Stomach (tissue), 4 donors: ENCODE measurements around the gene MZT2A.

ENCODE experiments used
- CTCF ChIP-seq, 7 experiments: fragments of 450-650 bp in 4 of 7; fragments of 200-600 bp in 3 of 7; sonication (generic) in 3 of 7; IDR thresholded peaks; one replicate each; pipeline ENCODE4 v1.5.1; 2016 to 2019; ENCODE audit warnings: antibody characterized with exemption in 7 of 7, control low read depth in 2 of 7, mild to moderate bottlenecking in 1 of 7
- POLR2AphosphoS5 ChIP-seq, 3 donors: sonication (generic); formaldehyde crosslinking; IDR thresholded peaks; one replicate each; pipeline ENCODE4 v1.6.1; 2016; ENCODE audit warnings: antibody characterized with exemption in 3 of 3

GRCh38 chr2:131517106-131517831, 25.1 kb upstream of the MZT2A start:
- TF ChIP-seq CTCF (IDR thresholded peaks at IDR 0.05) (no peak), POLR2AphosphoS5 (IDR thresholded peaks at IDR 0.05) (no peak)
